Right ventricle myocardium inferior (tissue), 1 donor: Measurements from ENCODE around the gene RFC4. TPM values are rescaled to one million over a fixed set of nuclear protein-coding genes. Genes with fewer than 3 reads are reported as not detected.
"Not testable (repeated sequence)": the region's sequence is repeated elsewhere in the genome, so short reads cannot be mapped to it uniquely, and the experiment has no call there.

Experiments used
- ATAC-seq: fragments of 200-7000 bp; cut with Tn5 transposase; one replicate; pipeline ENCODE4 v1.9.1; 2020; ENCODE audit warnings: mild to moderate bottlenecking, moderate library complexity
- DNase-seq: peaks from one replicate; pipeline ENCODE4 v3.0.0; 2021; ENCODE audit errors: missing footprints
- intact Hi-C: fragments of 100-400 bp; cut with DNase I; formaldehyde crosslinking; loops from one replicate; pipeline ENCODE4 v1.11.0; 2022
- total RNA-seq: library from RNA; stranded (reverse); fragmentation: NEBNext Ultra II Directional; extraction: Animal tissue kit (Norgen Biotek cat#: 25700); gene quantifications from one replicate; pipeline ENCODE4 v1.2.1, GENCODE V29; 2021
- donor health status: DM: no; HTN: yes; CAD: no; lungs with severe emphysema.

RFC4 gene
- total RNA-seq, 1 donor from 2014 or later, result 11.1 TPM

DNA sequence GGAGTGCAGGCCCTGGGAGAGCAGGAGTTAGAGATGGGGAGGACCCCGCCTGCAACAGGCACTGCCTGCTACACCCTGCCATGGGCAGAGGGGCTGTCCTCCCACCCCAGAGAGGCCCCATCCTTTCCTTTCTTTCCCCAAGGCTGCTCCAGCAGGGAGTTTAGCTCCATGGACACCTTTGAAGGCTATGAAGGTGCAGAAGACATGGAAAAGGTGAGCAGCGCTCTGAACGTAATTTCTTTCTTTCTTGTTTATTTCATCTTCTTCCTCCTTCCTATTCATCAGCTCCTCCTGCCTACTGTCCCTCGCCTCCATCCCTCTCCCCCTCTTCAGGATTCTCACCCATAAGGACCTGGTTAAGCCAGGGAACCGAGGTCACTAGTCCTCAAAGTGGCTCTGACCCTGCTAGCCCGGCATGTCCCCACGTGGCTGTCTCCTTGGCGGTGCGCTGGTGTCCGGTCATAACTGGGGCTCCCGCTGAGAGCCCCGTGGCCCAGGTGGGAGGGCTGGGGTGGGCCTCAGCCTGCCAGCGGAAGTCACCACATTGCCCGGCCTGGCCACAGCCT is 20.2 kb upstream of the RFC4 start:
- ATAC-seq (peak; percentile 15), DNase-seq (no peak)
- intact Hi-C loops, result loop anchor here (10.0 kb wide), 1 partner anchor 842 kb away; no protein-coding TSS in a partner anchor

DNA sequence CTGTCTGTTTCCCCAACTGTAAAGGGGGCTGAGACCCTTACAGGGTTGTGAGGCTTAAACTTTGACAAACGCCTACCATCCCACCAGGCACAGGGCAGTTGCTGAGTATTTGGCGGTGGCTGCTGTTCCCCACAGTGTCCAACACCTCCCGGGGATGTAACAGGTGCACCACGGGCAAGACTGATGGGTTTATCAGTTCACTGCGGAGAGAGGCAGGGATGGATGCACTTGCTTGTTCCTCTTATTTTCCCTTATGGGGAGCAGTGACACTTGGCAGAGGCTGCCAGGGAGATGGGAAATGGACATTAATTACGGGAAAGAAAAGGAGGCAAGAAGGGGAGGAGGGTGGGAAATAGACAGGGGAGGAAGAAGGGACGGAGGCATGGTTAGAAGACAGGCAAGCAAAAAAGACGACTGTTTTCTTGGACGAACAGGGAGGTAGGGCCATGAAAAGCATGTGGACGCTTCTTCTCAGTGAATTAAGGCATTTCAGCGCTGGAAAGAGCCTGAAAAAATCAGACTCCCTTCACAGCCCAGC is 19.7 kb upstream of the RFC4 start:
- intact Hi-C loops, result loop anchor here (10.0 kb wide), 1 partner anchor 841 kb away; no protein-coding TSS in a partner anchor
- no peak for ATAC-seq
- DNase-seq, result no peak

DNA sequence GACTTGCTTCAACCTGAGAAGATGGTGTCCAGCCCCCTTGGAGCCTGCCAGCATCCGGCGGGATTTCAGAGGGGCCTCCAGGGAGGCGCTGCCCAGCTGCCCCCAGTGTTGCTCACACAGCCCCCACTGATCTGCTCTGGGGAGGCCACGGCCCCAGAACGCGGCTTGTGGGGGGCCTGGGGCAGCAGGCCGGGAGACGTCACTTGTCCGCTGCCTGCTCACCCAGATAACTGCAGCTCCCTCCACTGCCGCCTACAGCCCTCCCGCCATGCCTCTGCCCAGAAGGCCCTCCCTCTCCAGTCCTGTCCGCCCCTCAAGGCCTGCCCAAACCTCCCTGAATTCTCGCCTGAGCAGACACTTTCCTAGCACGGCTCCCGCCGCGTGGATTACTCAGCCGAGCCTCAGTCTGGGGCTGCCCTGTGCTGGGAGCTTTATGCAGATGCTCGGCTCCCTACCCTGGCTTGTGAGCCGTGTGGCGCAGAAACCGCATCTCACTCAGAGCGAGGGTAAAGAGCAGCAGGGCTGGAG is 19.1 kb upstream of the RFC4 start:
- DNase-seq (no peak), ATAC-seq (no peak)
- intact Hi-C loops, result loop anchor here (10.0 kb wide), 1 partner anchor 841 kb away; no protein-coding TSS in a partner anchor

DNA sequence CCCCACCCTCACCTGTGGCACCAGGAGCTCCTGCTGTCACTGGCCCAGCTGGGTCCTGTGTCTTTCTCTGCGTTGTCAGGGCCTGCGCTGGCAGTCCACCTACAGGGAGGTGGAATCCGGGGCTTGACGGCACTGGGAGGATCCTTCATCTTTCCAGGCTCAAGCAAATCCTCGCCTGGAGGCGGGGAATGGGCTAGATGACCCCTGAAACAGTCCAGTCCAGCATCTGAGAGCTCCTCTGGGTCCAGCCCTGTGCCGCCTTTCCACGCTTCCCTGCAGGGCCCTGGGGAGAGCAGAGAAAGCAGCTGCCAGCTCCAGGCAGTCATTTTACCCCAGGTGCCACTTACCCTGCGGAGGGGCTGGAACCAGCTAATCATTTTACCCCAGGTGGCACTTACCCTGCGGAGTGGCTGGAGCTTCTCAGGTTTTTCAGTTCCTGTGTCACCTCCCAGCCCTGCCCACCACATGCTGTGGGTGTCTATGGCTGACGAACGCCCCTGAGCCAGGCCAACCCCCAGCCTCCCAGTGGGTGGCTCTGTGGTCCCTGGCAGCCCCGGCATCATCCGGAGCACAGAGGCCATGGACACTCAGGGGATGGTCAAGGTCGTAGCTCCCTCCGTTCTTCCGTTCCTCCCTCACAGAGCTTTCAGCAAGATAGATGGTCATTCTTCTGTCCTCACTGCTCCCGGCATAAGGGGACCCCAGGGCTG is 18.3 kb upstream of the RFC4 start:
- intact Hi-C loops, result loop anchor here (5.0 to 10.0 kb wide), 2 partner anchors 207 to 840 kb away; no protein-coding TSS in a partner anchor
- DNase-seq (no peak), ATAC-seq (no peak)

DNA sequence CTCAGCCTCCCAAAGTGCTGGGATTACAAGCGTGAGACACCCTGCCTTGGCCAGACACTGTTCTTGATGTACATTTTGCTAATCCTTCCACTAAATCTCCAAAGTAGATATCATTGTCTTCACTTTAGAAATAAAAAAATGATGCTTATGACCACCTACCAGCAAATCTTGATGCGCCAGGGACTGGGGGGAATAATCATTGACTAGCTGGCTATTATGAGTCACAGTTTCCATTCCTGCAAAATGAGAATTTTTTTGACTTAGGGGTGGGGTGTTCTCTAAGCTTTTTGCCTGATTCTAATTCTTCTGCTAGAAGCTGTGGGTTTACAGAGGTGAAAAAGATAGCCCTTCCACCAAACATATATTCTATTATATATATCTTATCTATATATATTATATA is 17.1 kb upstream of the RFC4 start:
- intact Hi-C loops, result loop anchor here (5.0 to 10.0 kb wide), 2 partner anchors 206 to 839 kb away; no protein-coding TSS in a partner anchor
- DNase-seq, result no peak
- no peak for ATAC-seq

DNA sequence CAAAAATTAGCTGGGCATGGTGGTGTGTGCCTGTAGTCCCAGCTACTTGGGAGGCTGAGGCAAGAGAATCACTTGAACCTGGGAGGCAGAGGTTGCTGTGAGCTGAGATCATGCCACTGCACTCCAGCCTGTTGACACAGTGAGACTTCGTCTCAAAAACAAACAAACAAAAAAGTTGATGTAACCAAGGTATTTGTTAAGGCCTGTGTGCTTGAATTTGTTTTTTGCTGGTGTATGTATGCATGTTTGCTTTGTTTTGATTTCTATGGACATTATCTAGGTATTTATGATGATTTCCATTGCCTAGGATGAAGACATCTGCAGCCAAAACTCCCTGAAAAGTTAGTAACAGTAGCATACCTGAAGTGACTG is 16.1 kb upstream of the RFC4 start:
- not testable (repeated sequence) for DNase-seq, ATAC-seq
- intact Hi-C loops, result loop anchor here (5.0 to 10.0 kb wide), 2 partner anchors 205 to 838 kb away; no protein-coding TSS in a partner anchor

DNA sequence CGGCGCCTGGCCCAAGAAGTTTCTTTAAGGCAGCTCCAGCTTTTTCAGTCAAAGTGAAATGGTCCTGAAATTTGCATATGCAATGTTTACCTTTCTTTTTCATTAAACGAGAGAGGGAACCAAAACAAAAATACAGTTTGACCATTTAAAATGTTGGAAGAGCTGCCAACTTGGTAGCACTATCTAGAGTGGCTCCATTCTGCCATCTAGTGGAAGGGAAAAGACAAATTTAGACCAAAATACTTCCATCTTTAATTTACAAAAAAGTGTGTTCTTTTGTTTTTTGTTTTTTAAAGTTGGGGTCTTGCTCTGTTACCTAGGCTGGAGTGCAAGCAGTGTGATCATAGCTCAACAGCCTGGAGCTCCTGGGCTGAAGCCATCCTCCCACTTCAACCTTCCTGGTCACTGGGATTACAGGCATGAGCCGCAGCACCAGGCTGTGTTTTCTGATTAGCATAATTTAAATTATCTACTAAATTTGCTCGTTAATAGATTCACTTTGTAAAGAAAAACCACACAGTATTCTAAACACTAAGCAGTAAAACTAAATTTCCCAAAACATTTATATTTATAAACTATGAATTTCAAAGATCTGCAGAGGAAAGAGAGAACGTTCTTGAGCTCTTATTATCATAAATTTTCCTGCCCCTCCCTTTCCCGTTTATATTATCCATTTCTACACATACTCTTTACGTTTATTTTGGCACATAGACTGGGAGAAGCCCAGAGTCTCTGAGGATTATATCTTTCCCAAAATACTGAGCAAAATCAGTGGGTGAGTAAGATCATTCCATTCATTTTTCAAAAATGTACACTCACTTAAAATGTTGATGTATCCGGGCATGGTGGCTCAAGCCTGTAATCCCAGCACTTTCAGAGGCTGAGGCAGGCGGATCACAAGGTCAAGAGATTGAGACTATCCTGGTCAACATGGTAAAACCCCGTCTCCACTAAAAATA is 15.4 kb upstream of the RFC4 start:
- ATAC-seq (no peak), DNase-seq (no peak)
- intact Hi-C loops, result loop anchor here (5.0 to 10.0 kb wide), 2 partner anchors 204 to 837 kb away; no protein-coding TSS in a partner anchor

DNA sequence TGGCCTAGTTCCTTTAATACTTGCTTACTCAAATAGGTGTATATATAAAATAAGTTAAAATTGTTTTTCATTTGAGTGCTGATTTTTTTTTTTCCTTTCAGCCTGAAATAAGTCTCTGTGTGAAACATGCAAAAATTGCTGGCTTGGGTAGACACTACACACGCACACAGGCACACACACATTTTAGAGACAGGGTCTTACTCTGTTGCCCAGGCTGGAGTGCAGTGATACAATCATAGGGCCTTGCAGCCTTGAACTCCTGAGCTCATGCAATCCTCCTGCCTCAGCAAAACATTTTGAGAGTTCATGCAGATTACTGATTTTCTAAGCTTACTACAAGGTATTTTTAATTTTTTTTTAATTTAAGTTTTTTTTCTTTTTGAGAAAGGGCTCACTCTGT is 12.7 kb upstream of the RFC4 start:
- intact Hi-C loops, result no loop called here
- no peak for ATAC-seq
- no peak for DNase-seq

DNA sequence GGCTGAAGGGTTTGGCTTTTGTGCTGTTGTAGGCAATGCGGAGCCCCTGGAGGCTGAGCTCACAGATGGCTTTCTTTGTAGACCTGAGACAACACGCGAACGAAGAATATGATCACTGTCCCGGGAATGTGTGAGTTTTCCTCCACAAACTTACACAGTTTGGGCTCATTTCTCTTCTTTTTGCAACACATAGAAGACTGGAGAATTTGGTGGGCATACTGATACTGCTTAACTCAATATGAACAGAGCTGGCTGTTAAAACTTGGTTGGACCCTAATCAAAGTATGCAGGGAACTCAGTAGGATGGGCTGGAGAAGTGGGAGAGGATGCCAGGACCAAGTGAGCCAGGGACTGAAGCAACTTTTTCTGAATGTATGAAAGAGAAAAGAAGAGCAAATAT is 12.2 kb upstream of the RFC4 start:
- ATAC-seq (no peak), DNase-seq (no peak)
- intact Hi-C loops, result no loop called here

DNA sequence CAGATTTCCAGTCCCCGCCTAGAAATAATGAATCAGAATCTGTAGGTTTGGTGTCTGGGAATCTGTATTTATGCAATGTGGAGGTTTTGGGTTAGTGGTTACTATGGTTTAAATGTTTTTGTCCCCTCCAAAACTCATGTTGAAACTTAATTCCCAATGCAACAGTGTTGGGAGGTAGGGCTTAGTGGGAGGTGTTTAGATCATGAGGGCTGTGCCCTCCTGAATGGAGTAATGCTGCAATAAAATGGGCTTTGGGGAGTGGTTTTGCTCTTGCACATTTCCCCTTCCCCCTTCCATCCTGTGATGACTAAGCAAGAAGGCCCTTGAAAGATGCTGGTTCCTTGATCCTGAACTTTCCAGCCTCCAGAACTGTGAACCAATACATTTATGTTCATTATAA is 9.2 kb upstream of the RFC4 start:
- intact Hi-C loops, result no loop called here
- DNase-seq, result no peak
- ATAC-seq, result no peak

DNA sequence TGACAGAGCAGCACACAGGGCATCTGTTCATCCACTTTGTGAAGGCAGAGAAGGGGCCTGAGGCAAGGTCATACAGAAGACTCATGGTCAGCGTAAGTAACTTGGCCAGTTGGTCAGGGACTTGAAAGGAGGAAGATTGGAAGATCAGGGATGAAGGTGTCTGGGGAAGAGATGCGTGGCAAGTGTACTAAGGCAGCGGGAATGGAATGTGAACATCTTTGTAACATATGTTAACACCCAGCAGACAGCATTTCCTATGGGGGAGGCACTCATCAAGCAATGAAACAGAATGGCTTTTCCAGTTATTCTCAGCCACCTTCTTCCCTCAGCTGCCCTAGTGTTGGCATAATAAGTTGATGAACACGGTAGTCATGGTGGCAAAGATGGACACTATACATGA is 7.8 kb upstream of the RFC4 start:
- intact Hi-C loops, result no loop called here
- DNase-seq (no peak), ATAC-seq (no peak)

DNA sequence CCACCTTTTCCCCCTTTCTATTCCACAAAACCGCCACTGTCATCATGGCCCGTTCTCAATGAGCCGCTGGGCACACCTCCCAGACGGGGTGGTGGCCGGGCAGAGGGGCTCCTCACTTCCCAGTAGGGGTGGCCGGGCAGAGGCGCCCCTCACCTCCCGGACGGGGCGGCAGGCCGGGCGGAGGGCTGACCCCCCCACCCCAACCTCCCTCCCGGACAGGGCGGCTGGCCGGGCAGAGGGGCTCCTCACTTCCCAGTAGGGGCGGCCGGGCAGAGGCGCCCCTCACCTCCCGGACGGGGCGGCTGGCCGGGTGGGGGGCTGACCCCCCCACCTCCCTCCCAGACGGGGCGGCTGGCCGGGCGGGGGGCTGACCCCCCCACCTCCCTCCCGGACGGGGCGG is 5.0 kb upstream of the RFC4 start:
- intact Hi-C loops, ATAC-seq, DNase-seq: not testable (repeated sequence)

DNA sequence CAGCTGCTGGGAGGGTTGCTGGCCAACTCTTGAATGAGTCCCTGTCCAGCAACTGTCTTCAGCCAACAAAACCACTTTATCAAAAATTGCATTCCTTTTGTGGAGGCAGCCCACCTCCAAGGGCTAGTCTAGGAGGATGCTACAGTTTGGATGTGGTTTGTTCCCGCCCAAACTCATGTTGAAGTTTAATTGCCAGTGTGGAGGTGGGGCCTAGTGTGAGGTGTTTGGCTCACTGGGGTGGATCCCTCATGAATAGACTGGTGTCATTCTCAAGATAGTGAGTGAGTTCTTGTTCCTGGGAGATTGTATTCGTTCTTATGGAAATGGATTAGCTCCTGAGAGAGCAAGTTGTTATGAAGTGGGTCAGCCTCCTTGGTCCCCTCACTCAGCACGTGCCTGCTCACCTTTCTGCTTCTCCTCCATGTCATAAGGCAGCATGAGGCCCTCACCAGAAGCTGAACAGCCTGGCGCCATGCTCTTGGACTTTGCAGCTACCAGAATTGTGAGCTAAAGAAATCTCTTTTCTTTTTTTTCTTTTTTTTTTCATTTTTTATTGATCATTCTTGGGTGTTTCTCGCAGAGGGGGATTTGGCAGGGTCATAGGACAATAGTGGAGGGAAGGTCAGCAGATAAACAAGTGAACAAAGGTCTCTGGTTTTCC is 4.2 kb upstream of the RFC4 start:
- no peak for ATAC-seq
- DNase-seq, result no peak
- intact Hi-C loops, result no loop called here

DNA sequence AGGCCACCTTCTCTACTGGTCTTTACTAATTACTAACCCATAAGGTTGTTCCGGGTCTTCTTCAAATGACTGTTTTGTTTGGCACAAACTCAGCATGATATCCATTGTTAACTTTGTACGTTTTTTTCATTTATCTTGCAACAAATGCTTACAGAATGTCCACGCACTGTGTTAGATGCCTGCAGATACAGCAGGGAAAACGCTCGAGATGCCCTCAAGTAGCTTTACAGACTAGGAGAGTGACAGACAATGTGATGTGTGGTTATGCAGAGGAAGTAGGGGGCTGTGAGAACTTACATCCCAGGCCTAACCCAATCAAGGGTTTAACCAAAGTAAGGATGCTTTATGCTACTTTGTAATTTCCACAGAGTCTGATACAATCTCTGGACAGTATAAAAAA is 949 bp upstream of the RFC4 start:
- intact Hi-C loops, result loop anchor here (5.0 kb wide), 1 partner anchor 235 kb away; the partner anchor contains the start of gene DNAJB11
- no peak for DNase-seq

DNA sequence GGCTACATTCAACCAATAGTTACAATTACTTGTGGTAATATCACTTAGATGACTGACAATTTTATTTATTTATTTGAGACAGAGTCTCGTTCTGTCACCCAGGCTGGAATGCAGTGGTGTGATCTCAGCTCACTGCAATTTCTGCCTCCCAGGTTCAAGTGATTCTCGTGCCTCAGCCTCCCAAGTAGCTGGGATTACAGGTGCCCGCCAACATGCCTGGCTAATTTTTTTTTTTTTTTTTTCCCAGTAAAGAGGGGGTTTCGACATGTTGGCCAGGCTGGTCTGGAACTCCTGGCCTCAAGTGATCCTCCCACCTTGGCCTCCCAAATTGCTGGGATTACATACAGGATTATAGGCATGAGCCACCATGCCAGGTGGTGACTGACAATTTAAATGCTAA is 2.8 kb downstream of the RFC4 start:
- DNase-seq, intact Hi-C loops, ATAC-seq: not testable (repeated sequence)

More for the DNA sequence above, 949 bp upstream of the RFC4 start:
- ATAC-seq, result no peak

DNA sequence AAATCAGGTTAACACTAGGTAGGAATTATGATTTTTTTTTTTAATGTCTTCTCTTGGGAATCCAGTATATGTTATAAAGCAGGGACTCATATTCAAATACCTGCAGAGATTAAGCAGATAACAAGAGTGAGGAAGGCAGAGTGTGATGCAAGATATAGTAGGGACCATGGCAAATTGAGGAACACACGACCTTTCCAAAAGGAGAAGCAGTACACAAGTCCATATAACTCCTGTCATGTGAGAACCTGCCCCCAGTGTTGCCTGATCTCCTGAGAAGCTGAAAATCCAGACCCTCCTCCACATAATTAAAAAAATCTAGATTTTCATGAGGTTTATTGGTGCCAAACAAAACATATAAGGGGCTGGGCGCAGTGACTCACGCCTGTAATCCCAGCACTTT is 3.6 kb downstream of the RFC4 start:
- no peak for ATAC-seq
- intact Hi-C loops, result no loop called here

DNA sequence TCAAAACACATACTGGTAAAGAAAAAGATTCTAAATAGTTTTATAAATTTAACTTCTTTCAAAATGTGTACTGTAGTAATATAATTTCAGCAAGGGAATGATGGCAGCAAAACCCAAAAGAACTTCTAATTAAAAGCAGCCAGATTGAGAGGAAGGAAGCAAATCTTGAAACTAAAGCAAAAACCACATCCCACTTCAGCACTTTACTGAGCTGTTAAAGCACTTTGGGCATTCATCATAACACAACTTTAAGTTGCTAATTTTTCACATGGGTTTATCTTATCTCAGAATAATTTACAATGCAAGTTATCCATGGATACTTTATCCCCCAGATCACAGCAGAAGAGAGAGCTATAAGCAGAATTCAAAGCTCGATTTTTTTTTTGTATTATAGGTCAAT is 6.0 kb downstream of the RFC4 start:
- DNase-seq (no peak), ATAC-seq (no peak)
- intact Hi-C loops, result no loop called here

More for the DNA sequence above, 3.6 kb downstream of the RFC4 start:
- DNase-seq, result no peak

DNA sequence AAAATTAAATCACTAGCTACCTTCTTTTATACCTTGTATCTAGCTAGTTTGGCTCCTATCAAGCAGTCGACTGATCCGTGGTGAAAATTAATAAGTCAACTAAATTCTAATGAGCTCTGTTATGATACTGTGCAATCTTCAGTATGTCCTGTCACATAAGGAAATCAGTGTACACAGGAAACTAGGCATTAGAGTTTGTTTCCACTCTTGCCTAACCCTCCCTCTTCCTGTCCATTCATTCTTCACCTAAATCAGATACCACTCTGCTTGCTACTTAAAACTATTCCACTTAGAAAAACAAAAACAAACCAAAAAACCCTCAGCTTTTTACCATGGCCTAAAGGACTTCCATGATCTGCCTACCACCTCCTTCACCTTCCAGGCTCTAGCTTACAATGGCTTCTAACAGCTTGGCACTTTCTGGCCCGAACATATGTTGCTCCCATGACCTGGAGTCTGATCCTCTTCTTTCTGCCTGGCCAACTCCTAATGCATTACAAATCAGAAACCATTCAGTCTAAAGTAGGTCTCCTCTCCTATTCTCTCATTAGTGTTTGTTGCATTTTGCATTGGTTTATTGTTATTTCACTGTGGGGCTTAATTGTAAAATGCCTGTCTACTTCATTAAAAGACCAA is 7.9 kb downstream of the RFC4 start:
- intact Hi-C loops, result no loop called here
- ATAC-seq (no peak), DNase-seq (no peak)
